Muscle of leg (tissue), 11 donors: ENCODE measurements around the gene CHST11. TPM values are rescaled to one million over a fixed set of nuclear protein-coding genes. Genes with fewer than 3 reads are reported as not detected.

ENCODE experiments used
- DNase-seq: peaks from one replicate; pipeline ENCODE4 v3.0.0; 2013
- H3K27ac ChIP-seq: one replicate; pipeline ENCODE4 v1.5.1; 2013; ENCODE audit warnings: mild to moderate bottlenecking, low read length, control low read depth
- H3K27me3 ChIP-seq: one replicate; pipeline ENCODE4 v1.6.1; 2013; ENCODE audit warnings: low read length; ENCODE audit not compliant: control insufficient read depth, insufficient read depth
- H3K36me3 ChIP-seq: one replicate; pipeline ENCODE4 v1.6.1; 2013; ENCODE audit warnings: low read length; ENCODE audit not compliant: control insufficient read depth, insufficient read depth
- H3K4me1 ChIP-seq: one replicate; pipeline ENCODE4 v1.6.1; 2013; ENCODE audit warnings: low read length; ENCODE audit not compliant: control insufficient read depth, insufficient read depth
- H3K4me3 ChIP-seq: one replicate; pipeline ENCODE4 v1.5.1; 2013; ENCODE audit warnings: low read length, control low read depth
- H3K9me3 ChIP-seq: replicated peaks from 2 replicates; pipeline ENCODE4 v1.6.1; 2013; ENCODE audit warnings: low read depth, low read length; ENCODE audit not compliant: control insufficient read depth
- WGBS: methylation state at CpG from one replicate; pipeline ENCODE4 v1.1.5; 2013; ENCODE audit warnings: missing lambda C conversion rate; ENCODE audit not compliant: insufficient coverage; 5-methylcytosine and 5-hydroxymethylcytosine counted together
- polyA plus RNA-seq, 8 donors: library from polyadenylated mRNA; unstranded; fragments of 120-200 nt; gene quantifications; one replicate each; pipeline versions ENCODE4 v1.2.1 to v1.2.3, GENCODE V29; 2013; ENCODE audit warnings: inconsistent platforms in 1 of 8, low replicate concordance in 1 of 8; ENCODE audit not compliant: insufficient read length in 8 of 8, insufficient read depth in 1 of 8
- total RNA-seq: library from RNA; stranded (reverse); fragments of 120-200 nt; gene quantifications from one replicate; pipeline ENCODE4 v1.2.4, GENCODE V29; 2013

Gene CHST11
- total and polyA plus RNA-seq, 9 donors = 1.1 to 3.9 (median 2.3) TPM

GRCh38 chr12:104486363-104486750 is 29.6 kb downstream of the CHST11 start:
- no peaks in the 10 kb centered on the region for H3K9me3 ChIP-seq
- no peak overlapping the region for H3K4me3 ChIP-seq
- no peaks in the 10 kb centered on the region for H3K27me3 ChIP-seq
- H3K27ac ChIP-seq = no peak overlapping the region
- H3K36me3 ChIP-seq = no peaks in the 10 kb centered on the region
- 74% methylated on average over 7 of the region's 7 CpGs for WGBS
- peak; percentile 47 for DNase-seq
- peaks cover 14% of the 10 kb centered on the region for H3K4me1 ChIP-seq

- no peak overlapping the region for H3K27ac ChIP-seq
- H3K9me3 ChIP-seq = no peaks in the 10 kb centered on the region
- H3K36me3 ChIP-seq = no peaks in the 10 kb centered on the region
- peak; percentile 71 for DNase-seq
- peaks cover 14% of the 10 kb centered on the region for H3K4me1 ChIP-seq
- no peak overlapping the region for H3K4me3 ChIP-seq
- H3K27me3 ChIP-seq = no peaks in the 10 kb centered on the region
- WGBS = 90% methylated on average over 1 of the region's 9 CpGs
Observed at GRCh38 chr12:104486943-104487819, 30.4 kb downstream of the CHST11 start.

GRCh38 chr12:104488374-104488773 is 31.6 kb downstream of the CHST11 start:
- H3K27me3 ChIP-seq = no peaks in the 10 kb centered on the region
- H3K9me3 ChIP-seq = no peaks in the 10 kb centered on the region
- H3K4me3 ChIP-seq = no peak overlapping the region
- H3K4me1 ChIP-seq = peaks cover 14% of the 10 kb centered on the region
- H3K36me3 ChIP-seq = no peaks in the 10 kb centered on the region
- H3K27ac ChIP-seq = no peak overlapping the region
- WGBS = 95% methylated on average over 13 of the region's 13 CpGs
- no peak for DNase-seq

DNA sequence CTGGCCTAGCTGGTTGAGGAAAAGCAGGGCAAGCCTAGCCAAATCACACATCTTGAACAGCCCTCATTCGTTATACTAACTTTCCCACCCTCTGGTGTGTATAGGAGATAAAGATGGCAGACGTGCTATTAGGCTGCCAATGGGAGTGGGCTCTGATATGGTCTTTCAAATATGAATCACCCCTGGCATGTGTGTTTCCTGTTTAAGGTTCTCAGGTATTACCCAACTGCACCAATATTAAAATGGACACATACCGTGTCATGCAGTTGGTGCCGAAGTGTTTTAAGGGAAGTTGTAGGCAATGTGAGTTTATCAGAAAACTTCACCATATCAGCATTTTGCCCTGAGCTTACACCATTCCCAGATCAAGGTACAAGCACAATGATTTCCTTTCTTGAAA is 33.4 kb downstream of the CHST11 start:
- Histone ChIP-seq H3K27ac (no peak overlapping the region), H3K9me3 (no peaks in the 10 kb centered on the region), H3K36me3 (no peaks in the 10 kb centered on the region), H3K4me3 (no peak overlapping the region), H3K4me1 (peaks cover 18% of the 10 kb centered on the region), H3K27me3 (no peaks in the 10 kb centered on the region)
- no peak for DNase-seq
- no CpG with 5 or more reads among the region's 4 CpGs for WGBS

DNA sequence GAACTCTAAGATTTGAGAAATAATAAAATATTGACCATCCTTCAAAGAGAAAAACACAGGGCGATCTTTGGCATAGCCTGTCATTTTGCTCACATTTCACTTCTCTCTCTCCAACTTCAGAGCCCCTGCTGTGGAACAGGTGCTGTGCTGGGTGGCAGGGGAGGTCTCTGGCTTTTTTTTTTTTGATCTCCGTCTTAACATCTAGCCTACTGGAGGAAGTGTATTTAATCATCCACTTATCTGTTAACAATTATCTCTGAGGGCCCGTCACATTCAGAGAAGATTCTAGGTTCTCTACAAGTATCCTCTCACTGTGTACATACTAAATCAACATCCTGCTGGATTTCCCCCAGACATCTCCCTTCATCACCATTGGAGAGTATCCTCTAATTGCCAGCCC is 34.1 kb downstream of the CHST11 start:
- Histone ChIP-seq H3K9me3 (no peaks in the 10 kb centered on the region), H3K27ac (no peak overlapping the region), H3K27me3 (no peaks in the 10 kb centered on the region), H3K4me1 (peaks cover 16% of the 10 kb centered on the region), H3K4me3 (no peak overlapping the region), H3K36me3 (no peaks in the 10 kb centered on the region)
- DNase-seq = no peak
- 100% methylated on average over 1 of the region's 3 CpGs for WGBS

DNA sequence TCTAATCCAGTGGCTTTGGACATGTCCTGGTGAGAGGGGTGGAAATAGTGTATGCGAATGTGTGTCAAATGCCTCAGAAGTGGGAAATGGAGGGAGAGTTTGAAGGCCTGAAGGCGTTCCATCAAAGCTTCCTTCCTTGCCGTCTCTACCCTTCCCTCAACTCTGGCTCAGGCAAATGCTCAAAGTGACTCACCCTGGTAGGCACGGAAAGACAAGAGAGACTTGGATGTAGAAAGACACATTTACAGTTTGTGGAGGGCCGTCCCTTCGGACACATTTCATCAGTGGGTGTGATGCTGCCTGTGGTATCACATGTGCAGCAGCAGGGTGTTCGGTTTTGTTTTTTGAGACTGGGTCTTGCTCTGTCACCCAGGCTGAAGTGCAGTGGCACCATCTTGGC is 36.7 kb downstream of the CHST11 start:
- H3K27ac ChIP-seq = no peak overlapping the region
- no peak overlapping the region for H3K4me3 ChIP-seq
- no peaks in the 10 kb centered on the region for H3K27me3 ChIP-seq
- H3K9me3 ChIP-seq = no peaks in the 10 kb centered on the region
- no peaks in the 10 kb centered on the region for H3K36me3 ChIP-seq
- no peak for DNase-seq
- H3K4me1 ChIP-seq = peaks cover 6% of the 10 kb centered on the region
- 100% methylated on average over 1 of the region's 7 CpGs for WGBS

DNA sequence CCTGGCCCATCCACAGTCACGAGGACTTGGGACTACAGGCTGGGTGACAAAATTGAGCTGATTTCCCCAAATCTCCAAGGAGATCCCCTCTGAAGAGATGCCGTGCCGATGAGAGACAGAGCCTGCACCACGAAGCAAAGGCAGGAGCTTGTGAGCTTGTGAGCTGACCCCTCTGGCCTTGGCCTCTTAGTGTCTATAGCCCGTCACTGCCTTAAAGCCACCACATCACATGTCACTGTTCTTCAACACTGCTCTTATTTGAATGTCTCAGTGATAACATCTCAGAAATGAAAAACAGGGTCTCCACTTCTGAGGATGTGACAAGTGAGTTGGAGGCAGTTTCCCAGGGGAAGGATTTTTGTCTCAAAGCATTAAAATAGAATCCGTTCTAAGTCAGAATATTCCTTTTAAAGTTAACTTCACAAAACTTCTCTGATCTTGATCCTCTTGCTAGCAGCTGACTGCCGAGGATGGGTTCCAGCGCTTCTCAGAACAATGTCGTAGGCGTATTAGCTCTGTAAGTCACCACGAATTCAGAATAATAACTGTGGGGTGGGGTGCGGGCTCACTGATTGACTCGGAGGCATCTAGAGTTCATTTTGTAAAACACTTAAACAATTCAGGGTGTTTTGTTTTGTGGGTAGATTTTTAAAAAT is 37.5 kb downstream of the CHST11 start:
- H3K36me3 ChIP-seq = no peaks in the 10 kb centered on the region
- DNase-seq = peak; percentile 48
- peak overlapping the region; percentile 13 for H3K27ac ChIP-seq
- H3K9me3 ChIP-seq = no peaks in the 10 kb centered on the region
- peaks cover 6% of the 10 kb centered on the region for H3K4me1 ChIP-seq
- H3K27me3 ChIP-seq = no peaks in the 10 kb centered on the region
- WGBS = 37% methylated on average over 4 of the region's 13 CpGs
- no peak overlapping the region for H3K4me3 ChIP-seq

GRCh38 chr12:104494793-104495158 is 38.0 kb downstream of the CHST11 start:
- DNase-seq = no peak
- Histone ChIP-seq H3K4me1 (peaks cover 6% of the 10 kb centered on the region), H3K36me3 (no peaks in the 10 kb centered on the region), H3K27ac (no peak overlapping the region), H3K4me3 (no peak overlapping the region), H3K27me3 (no peaks in the 10 kb centered on the region), H3K9me3 (no peaks in the 10 kb centered on the region)
- WGBS = no CpG with 5 or more reads among the region's 5 CpGs

DNA sequence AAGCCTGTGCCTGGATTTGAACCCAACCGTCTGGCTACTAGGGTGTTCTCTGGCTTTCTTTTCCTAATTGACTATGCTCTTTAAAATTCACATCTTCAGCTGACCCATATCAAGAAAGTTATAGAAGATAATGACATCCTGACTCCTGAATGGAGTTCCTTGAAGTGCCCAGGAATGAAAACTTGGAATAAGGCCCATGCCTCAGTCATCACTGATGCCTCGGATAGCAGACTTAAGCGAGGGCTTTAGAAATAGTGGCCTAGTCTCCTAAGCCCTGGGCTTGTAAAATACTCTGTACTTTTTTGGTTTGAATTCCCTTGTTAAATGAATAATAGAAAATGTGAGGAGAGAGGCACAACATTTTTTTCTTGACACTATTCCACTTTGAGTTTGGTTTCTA is 39.0 kb downstream of the CHST11 start:
- H3K27me3 ChIP-seq = no peaks in the 10 kb centered on the region
- no peaks in the 10 kb centered on the region for H3K9me3 ChIP-seq
- 67% methylated on average over 2 of the region's 3 CpGs for WGBS
- no peaks in the 10 kb centered on the region for H3K36me3 ChIP-seq
- no peak overlapping the region for H3K27ac ChIP-seq
- no peak for DNase-seq
- H3K4me3 ChIP-seq = no peak overlapping the region
- peaks cover 6% of the 10 kb centered on the region for H3K4me1 ChIP-seq

- H3K27me3 ChIP-seq = no peaks in the 10 kb centered on the region
- peak; percentile 80 for DNase-seq
- WGBS = no CpG with 5 or more reads among the region's 1 CpG
- H3K4me1 ChIP-seq = peaks cover 6% of the 10 kb centered on the region
- H3K36me3 ChIP-seq = no peaks in the 10 kb centered on the region
- no peak overlapping the region for H3K27ac ChIP-seq
- H3K9me3 ChIP-seq = no peaks in the 10 kb centered on the region
- H3K4me3 ChIP-seq = no peak overlapping the region
Observed at GRCh38 chr12:104496336-104496735, 39.6 kb downstream of the CHST11 start.
